Natural killer cell (primary cell): ENCODE results near the gene TMEM232. TPM values are rescaled to one million over a fixed set of nuclear protein-coding genes. Genes with fewer than 3 reads are reported as not detected.

Experiments
- ATAC-seq, 3 donors: fragments of 150-1000 bp in 2 of 3; fragments of 200-7000 bp in 1 of 3; cut with Tn5 transposase; 1 replicate in 1 of 3; 2 replicates in 2 of 3; pipeline ENCODE4 v1.10.0; 2021; ENCODE audit warnings: mild to moderate bottlenecking in 2 of 3, moderate library complexity in 2 of 3
- DNase-seq, 2 donors: peaks; one replicate each; pipeline versions ENCODE4 v3.0.0 to v3.0.0-alpha.2; 2013 to 2021; ENCODE audit warnings: mixed read lengths in 1 of 2
- H3K27ac ChIP-seq: one replicate; pipeline ENCODE4 v1.5.1; 2013; ENCODE audit warnings: mild to moderate bottlenecking, low read length
- H3K27me3 ChIP-seq: one replicate; pipeline ENCODE4 v1.6.1; 2013; ENCODE audit warnings: low read length; ENCODE audit not compliant: control insufficient read depth, insufficient read depth
- H3K36me3 ChIP-seq: one replicate; pipeline ENCODE4 v1.6.1; 2013; ENCODE audit warnings: low read length; ENCODE audit not compliant: control insufficient read depth, insufficient read depth
- H3K4me1 ChIP-seq: one replicate; pipeline ENCODE4 v1.6.1; 2013; ENCODE audit warnings: low read length; ENCODE audit not compliant: control insufficient read depth, insufficient read depth
- H3K4me3 ChIP-seq: one replicate; pipeline ENCODE4 v1.5.1; 2013; ENCODE audit warnings: low read length
- H3K9me3 ChIP-seq: one replicate; pipeline ENCODE4 v1.6.1; 2013; ENCODE audit warnings: low read length; ENCODE audit not compliant: control insufficient read depth, insufficient read depth
- H3K27ac Mint-ChIP-seq, 2 donors: one replicate each; pipeline ENCODE4 v1.8.0; 2022; ENCODE audit warnings: mild to moderate bottlenecking in 2 of 2, mixed read lengths in 2 of 2, moderate library complexity in 1 of 2
- H3K27me3 Mint-ChIP-seq, 2 donors: one replicate each; pipeline ENCODE4 v1.8.0; 2022; ENCODE audit warnings: low read depth in 2 of 2, mixed read lengths in 2 of 2
- H3K36me3 Mint-ChIP-seq: one replicate; pipeline ENCODE4 v1.8.0; 2022; ENCODE audit warnings: mixed read lengths
- H3K4me1 Mint-ChIP-seq, 2 donors: one replicate each; pipeline ENCODE4 v1.8.0; 2022; ENCODE audit warnings: mixed read lengths in 2 of 2
- H3K4me3 Mint-ChIP-seq: one replicate; pipeline ENCODE4 v1.8.0; 2022; ENCODE audit warnings: mild to moderate bottlenecking, moderate library complexity, mixed read lengths
- H3K9me3 Mint-ChIP-seq, 2 donors: one replicate each; pipeline ENCODE4 v1.8.0; 2022; ENCODE audit warnings: mixed read lengths in 2 of 2
- WGBS: methylation state at CpG from one replicate; pipeline ENCODE4 v1.1.7; 2013; ENCODE audit warnings: missing lambda C conversion rate; ENCODE audit not compliant: insufficient coverage; 5-methylcytosine and 5-hydroxymethylcytosine counted together
- intact Hi-C: fragments of 100-400 bp; cut with micrococcal nuclease; formaldehyde crosslinking; loops from one replicate; pipeline ENCODE4 v1.14.2; 2022
- total RNA-seq, 4 donors: library from RNA; stranded (reverse); fragments of 120-200 nt in 1 of 4; gene quantifications; one replicate each; pipeline versions ENCODE4 v1.2.3 to v1.2.4, GENCODE V29; 2013 to 2022
- TF ChIP-seq, protein P1 (sequence below): fragments of 200-600 bp; IDR thresholded peaks from one replicate; pipeline ENCODE4 v1.8.0; 2022; ENCODE audit warnings: antibody characterized with exemption

The TMEM232 gene
- total RNA-seq, 3 donors from 2014 or later (not counting 1 experiment from before 2014, with no cell fraction given) = 0.45 to 3.0 (median 0.66) TPM

DNA sequence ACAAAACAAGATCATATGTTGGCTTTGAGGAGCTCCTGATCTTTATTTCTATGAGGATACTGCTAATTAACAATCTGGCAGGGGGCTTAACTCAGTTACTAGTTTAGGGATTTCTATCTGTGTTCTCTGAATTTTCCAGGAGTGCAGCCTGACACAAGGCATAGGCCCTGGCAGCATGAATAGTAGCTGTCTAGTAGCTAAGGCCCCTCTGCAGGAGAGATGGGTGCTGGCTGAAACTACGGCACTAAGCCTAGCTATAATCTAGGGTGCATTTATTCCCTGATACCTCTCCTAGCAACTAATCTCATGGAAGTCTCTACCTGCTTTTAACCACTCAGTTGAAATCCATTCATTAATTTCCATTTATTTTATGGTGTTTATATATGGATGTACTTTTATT is 268.2 kb downstream of the TMEM232 start:
- TF ChIP-seq, protein P1, sequence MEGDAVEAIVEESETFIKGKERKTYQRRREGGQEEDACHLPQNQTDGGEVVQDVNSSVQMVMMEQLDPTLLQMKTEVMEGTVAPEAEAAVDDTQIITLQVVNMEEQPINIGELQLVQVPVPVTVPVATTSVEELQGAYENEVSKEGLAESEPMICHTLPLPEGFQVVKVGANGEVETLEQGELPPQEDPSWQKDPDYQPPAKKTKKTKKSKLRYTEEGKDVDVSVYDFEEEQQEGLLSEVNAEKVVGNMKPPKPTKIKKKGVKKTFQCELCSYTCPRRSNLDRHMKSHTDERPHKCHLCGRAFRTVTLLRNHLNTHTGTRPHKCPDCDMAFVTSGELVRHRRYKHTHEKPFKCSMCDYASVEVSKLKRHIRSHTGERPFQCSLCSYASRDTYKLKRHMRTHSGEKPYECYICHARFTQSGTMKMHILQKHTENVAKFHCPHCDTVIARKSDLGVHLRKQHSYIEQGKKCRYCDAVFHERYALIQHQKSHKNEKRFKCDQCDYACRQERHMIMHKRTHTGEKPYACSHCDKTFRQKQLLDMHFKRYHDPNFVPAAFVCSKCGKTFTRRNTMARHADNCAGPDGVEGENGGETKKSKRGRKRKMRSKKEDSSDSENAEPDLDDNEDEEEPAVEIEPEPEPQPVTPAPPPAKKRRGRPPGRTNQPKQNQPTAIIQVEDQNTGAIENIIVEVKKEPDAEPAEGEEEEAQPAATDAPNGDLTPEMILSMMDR = no peak
- Mint-ChIP-seq H3K27ac (no peak overlapping the region), H3K4me3 (no peak overlapping the region), H3K27me3 (no peaks in the 10 kb centered on the region), H3K9me3 (peaks cover 3 to 6% of the 10 kb centered on the region in 2 donors), H3K4me1 (no peaks in the 10 kb centered on the region), H3K36me3 (no peaks in the 10 kb centered on the region)
- Histone ChIP-seq H3K4me3 (no peak overlapping the region), H3K9me3 (no peaks in the 10 kb centered on the region), H3K4me1 (no peaks in the 10 kb centered on the region), H3K27me3 (no peaks in the 10 kb centered on the region), H3K27ac (no peak overlapping the region), H3K36me3 (no peaks in the 10 kb centered on the region)
- 82% methylated on average over 1 of the region's 1 CpG for WGBS
- ATAC-seq = no peak
- no peak for DNase-seq
- intact Hi-C loops = no loop called here

GRCh38 chr5:110442856-110443255 is 283.6 kb downstream of the TMEM232 start:
- H3K4me1 Mint-ChIP-seq = no peaks in the 10 kb centered on the region
- no peaks in the 10 kb centered on the region for H3K36me3 ChIP-seq
- ATAC-seq = no peak
- no peak overlapping the region for H3K4me3 ChIP-seq
- H3K27ac ChIP-seq = no peak overlapping the region
- 90% methylated on average over 4 of the region's 4 CpGs for WGBS
- peaks cover 4 to 9% of the 10 kb centered on the region in 2 donors for H3K9me3 Mint-ChIP-seq
- no peaks in the 10 kb centered on the region for H3K36me3 Mint-ChIP-seq
- H3K9me3 ChIP-seq = no peaks in the 10 kb centered on the region
- H3K27me3 ChIP-seq = no peaks in the 10 kb centered on the region
- H3K27ac Mint-ChIP-seq = no peak overlapping the region
- intact Hi-C loops = no loop called here
- no peaks in the 10 kb centered on the region for H3K4me1 ChIP-seq
- TF ChIP-seq, protein P1 = no peak
- DNase-seq = no peak
- H3K27me3 Mint-ChIP-seq = no peaks in the 10 kb centered on the region
- H3K4me3 Mint-ChIP-seq = no peak overlapping the region

DNA sequence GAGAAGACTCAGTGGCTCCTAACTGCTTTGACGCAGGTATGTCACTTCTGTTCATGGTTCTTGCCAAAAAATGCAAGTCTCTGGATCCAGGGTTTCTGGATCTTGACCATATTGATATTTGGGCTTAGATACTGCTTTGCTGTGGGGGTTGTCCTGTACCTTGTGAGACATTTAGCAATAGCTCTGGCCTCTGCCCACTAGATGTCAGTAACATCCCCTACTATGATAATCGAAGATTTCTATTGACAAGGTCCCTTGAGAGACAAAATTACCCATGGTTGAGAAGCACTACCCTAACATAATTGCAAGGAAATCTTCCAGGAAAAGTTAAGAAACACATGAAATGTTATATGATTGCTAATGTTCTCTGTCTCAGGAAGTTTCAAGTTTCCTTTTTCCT is 285.4 kb downstream of the TMEM232 start:
- H3K4me1 Mint-ChIP-seq = no peaks in the 10 kb centered on the region
- H3K4me3 ChIP-seq = no peak overlapping the region
- no peaks in the 10 kb centered on the region for H3K36me3 Mint-ChIP-seq
- H3K27me3 Mint-ChIP-seq = no peaks in the 10 kb centered on the region
- H3K27ac Mint-ChIP-seq = no peak overlapping the region
- ATAC-seq (no peak), DNase-seq (peak in 1 of 2 donors; percentile 12)
- no peaks in the 10 kb centered on the region for H3K27me3 ChIP-seq
- intact Hi-C loops = no loop called here
- H3K4me3 Mint-ChIP-seq = no peak overlapping the region
- no peaks in the 10 kb centered on the region for H3K9me3 ChIP-seq
- no peaks in the 10 kb centered on the region for H3K36me3 ChIP-seq
- H3K4me1 ChIP-seq = no peaks in the 10 kb centered on the region
- no peak overlapping the region for H3K27ac ChIP-seq
- WGBS = 32% methylated on average over 2 of the region's 2 CpGs
- TF ChIP-seq, protein P1 = no peak
- H3K9me3 Mint-ChIP-seq = peaks cover 4 to 7% of the 10 kb centered on the region in 2 donors

DNA sequence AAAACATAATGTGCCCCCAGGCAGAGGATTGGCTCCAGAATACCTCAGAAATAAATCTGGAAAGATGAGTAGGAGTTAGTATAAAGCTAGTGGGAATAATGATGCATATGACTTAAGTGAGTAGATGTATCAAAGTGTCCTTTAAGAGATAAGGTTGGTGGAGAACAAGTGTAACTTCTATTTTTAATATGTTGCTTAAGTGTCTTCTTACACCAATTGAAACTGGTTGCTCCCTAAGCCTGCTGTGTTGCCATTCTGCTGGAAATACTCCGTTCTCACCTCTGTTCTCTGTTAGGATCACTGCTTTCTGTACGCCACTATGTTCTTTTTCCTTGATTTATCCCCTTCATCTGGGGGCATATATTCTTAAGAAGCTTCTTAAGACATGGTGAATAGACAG is 286.4 kb downstream of the TMEM232 start:
- H3K4me3 Mint-ChIP-seq = no peak overlapping the region
- DNase-seq (no peak), ATAC-seq (no peak)
- no peaks in the 10 kb centered on the region for H3K36me3 ChIP-seq
- no peak overlapping the region for H3K27ac Mint-ChIP-seq
- no peaks in the 10 kb centered on the region for H3K9me3 ChIP-seq
- H3K4me1 Mint-ChIP-seq = no peaks in the 10 kb centered on the region
- peaks cover 6 to 9% of the 10 kb centered on the region in 2 donors for H3K9me3 Mint-ChIP-seq
- TF ChIP-seq, protein P1 = no peak
- no peaks in the 10 kb centered on the region for H3K4me1 ChIP-seq
- no peaks in the 10 kb centered on the region for H3K27me3 ChIP-seq
- no peaks in the 10 kb centered on the region for H3K27me3 Mint-ChIP-seq
- H3K36me3 Mint-ChIP-seq = no peaks in the 10 kb centered on the region
- no peak overlapping the region for H3K27ac ChIP-seq
- intact Hi-C loops = no loop called here
- WGBS = 78% methylated on average over 2 of the region's 2 CpGs
- no peak overlapping the region for H3K4me3 ChIP-seq
